GM19467 (cell line): ENCODE data around the gene HSF5.
A peak's percentile ranks its signal among the peaks of the same experiment; 100 is the strongest.
"Not testable (repeated sequence)": the region's sequence is repeated elsewhere in the genome, so short reads cannot be mapped to it uniquely, and the experiment has no call there.

Experiments used
- ATAC-seq: cut with Tn5 transposase; IDR thresholded peaks from one replicate; pipeline ENCODE4 v1.9.1; 2021; ENCODE audit warnings: mild to moderate bottlenecking, moderate library complexity; ENCODE audit not compliant: unreplicated experiment

The HSF5 gene

GRCh38 chr17:58484600-58484999, 3.6 kb downstream of the HSF5 start:
- ATAC-seq: no peak

GRCh38 chr17:58481798-58482197, 6.4 kb downstream of the HSF5 start:
- not testable (repeated sequence) for ATAC-seq

GRCh38 chr17:58480090-58480489, 8.1 kb downstream of the HSF5 start:
- no peak for ATAC-seq

GRCh38 chr17:58476812-58477211, 11.4 kb downstream of the HSF5 start:
- ATAC-seq: no peak

GRCh38 chr17:58475985-58476384, 12.2 kb downstream of the HSF5 start:
- no peak for ATAC-seq

- no peak for ATAC-seq
These were observed 17.9 kb downstream of the HSF5 start for GRCh38 chr17:58470356-58470755.

- ATAC-seq: no peak
These were observed 19.3 kb downstream of the HSF5 start for GRCh38 chr17:58468944-58469343.

GRCh38 chr17:58455491-58455890, 32.7 kb downstream of the HSF5 start:
- ATAC-seq: no peak

GRCh38 chr17:58452738-58453137, 35.5 kb downstream of the HSF5 start:
- no peak for ATAC-seq

GRCh38 chr17:58447039-58447975, 40.9 kb downstream of the HSF5 start:
- no peak for ATAC-seq

GRCh38 chr17:58446086-58446485, 42.1 kb downstream of the HSF5 start:
- ATAC-seq: no peak

GRCh38 chr17:58436805-58437239, 51.4 kb downstream of the HSF5 start:
- no peak for ATAC-seq

- ATAC-seq: no peak
These were observed 52.0 kb downstream of the HSF5 start for GRCh38 chr17:58436245-58436644.

GRCh38 chr17:58432806-58433573, 55.2 kb downstream of the HSF5 start:
- ATAC-seq: no peak

GRCh38 chr17:58427807-58428206, 60.4 kb downstream of the HSF5 start:
- no peak for ATAC-seq

- ATAC-seq: no peak
These were observed 66.5 kb downstream of the HSF5 start for GRCh38 chr17:58421711-58422110.

GRCh38 chr17:58420827-58421226, 67.4 kb downstream of the HSF5 start:
- no peak for ATAC-seq

- peak; percentile 88 for ATAC-seq
These were observed 70.7 kb downstream of the HSF5 start, which contains the start of gene RNF43 for GRCh38 chr17:58417300-58418092. Gene RNF43 (minus strand): TSS chr17:58417534. CDS start chr17:58415577, 1,957 bp downstream.

GRCh38 chr17:58416937-58417299, 71.3 kb downstream of the HSF5 start:
- no peak for ATAC-seq

- no peak for ATAC-seq
These were observed 71.8 kb downstream of the HSF5 start for GRCh38 chr17:58416396-58416795.
